GM12878 (cell line): Measurements from ENCODE around the gene ELP1.

Source experiments
- ATF3 ChIP-seq: IDR thresholded peaks from 2 replicates; pipeline ENCODE4 v1.6.1; 2011; ENCODE audit warnings: low read depth, mild to moderate bottlenecking, low read length, moderate library complexity, borderline replicate concordance; ENCODE audit errors: extremely low read depth
- FOXM1 ChIP-seq: IDR thresholded peaks from 2 replicates; pipeline ENCODE4 v1.6.1; 2012; ENCODE audit warnings: low read depth, mild to moderate bottlenecking, inconsistent platforms, low read length, moderate library complexity
- MXI1 ChIP-seq: fragments of 150-350 bp; IDR thresholded peaks from 2 replicates; pipeline ENCODE4 v1.6.1; 2011; ENCODE audit warnings: low read depth, mild to moderate bottlenecking, inconsistent platforms, low read length, improper control_type of control experiment
- PKNOX1 ChIP-seq: fragments of 450-650 bp; IDR thresholded peaks from 2 replicates; pipeline ENCODE4 v1.6.1; 2016; ENCODE audit warnings: mild to moderate bottlenecking
- POLR2A ChIP-seq: IDR thresholded peaks from 2 replicates; pipeline ENCODE4 v1.6.1; 2011; ENCODE audit warnings: low read depth, mild to moderate bottlenecking, low read length
- SIN3A ChIP-seq: IDR thresholded peaks from 2 replicates; pipeline ENCODE4 v1.6.1; 2012; ENCODE audit warnings: low read depth, low read length, improper control_type of control experiment
- SREBF1 ChIP-seq: IDR thresholded peaks from 2 replicates; pipeline ENCODE4 v1.6.1; 2012; ENCODE audit warnings: mild to moderate bottlenecking, low read length
- ZNF274 ChIP-seq: IDR thresholded peaks from one replicate; pipeline ENCODE4 v1.8.0; 2011; ENCODE audit not compliant: insufficient read length, insufficient read depth
- TF ChIP-seq, protein P1 (sequence below): IDR thresholded peaks from 2 replicates; pipeline ENCODE4 v1.6.1; 2012; ENCODE audit warnings: mild to moderate bottlenecking, low read depth, low read length

GRCh38 chr9:108859459-108860114 lies 74.3 kb downstream of the ELP1 start:
- TF ChIP-seq ZNF274 (no peak), MXI1 (no peak), SIN3A (no peak), ATF3 (no peak), FOXM1 (no peak), POLR2A (no peak), SREBF1 (no peak), PKNOX1 (peak; percentile 30; the same call in 1 of the 2 replicates)
- TF ChIP-seq, protein P1, sequence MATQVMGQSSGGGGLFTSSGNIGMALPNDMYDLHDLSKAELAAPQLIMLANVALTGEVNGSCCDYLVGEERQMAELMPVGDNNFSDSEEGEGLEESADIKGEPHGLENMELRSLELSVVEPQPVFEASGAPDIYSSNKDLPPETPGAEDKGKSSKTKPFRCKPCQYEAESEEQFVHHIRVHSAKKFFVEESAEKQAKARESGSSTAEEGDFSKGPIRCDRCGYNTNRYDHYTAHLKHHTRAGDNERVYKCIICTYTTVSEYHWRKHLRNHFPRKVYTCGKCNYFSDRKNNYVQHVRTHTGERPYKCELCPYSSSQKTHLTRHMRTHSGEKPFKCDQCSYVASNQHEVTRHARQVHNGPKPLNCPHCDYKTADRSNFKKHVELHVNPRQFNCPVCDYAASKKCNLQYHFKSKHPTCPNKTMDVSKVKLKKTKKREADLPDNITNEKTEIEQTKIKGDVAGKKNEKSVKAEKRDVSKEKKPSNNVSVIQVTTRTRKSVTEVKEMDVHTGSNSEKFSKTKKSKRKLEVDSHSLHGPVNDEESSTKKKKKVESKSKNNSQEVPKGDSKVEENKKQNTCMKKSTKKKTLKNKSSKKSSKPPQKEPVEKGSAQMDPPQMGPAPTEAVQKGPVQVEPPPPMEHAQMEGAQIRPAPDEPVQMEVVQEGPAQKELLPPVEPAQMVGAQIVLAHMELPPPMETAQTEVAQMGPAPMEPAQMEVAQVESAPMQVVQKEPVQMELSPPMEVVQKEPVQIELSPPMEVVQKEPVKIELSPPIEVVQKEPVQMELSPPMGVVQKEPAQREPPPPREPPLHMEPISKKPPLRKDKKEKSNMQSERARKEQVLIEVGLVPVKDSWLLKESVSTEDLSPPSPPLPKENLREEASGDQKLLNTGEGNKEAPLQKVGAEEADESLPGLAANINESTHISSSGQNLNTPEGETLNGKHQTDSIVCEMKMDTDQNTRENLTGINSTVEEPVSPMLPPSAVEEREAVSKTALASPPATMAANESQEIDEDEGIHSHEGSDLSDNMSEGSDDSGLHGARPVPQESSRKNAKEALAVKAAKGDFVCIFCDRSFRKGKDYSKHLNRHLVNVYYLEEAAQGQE = no peak
